ENCODE measurements around the gene STARD5.

Gene STARD5

GRCh38 chr15:81308260-81308659 lies 15.7 kb downstream of the STARD5 start:
- H3K9me3 ChIP-seq, result no peaks in the 10 kb centered on the region; the same call in 1 of the 2 replicates
- no peak overlapping the region for H3K4me3 ChIP-seq (ENCODE audit: low read depth, low read length)
- no peaks in the 10 kb centered on the region for H3K36me3 ChIP-seq
- no peaks in the 10 kb centered on the region for H3K4me1 ChIP-seq
- H3K27me3 ChIP-seq, result peaks cover 11% of the 10 kb centered on the region; the same call in 1 of the 2 replicates
- DNase-seq, result no peak
- TF ChIP-seq CTCF (IDR thresholded peaks at IDR 0.05; ENCODE audit: low read depth, low read length), result no peak

GRCh38 chr15:81304226-81304625 lies 19.7 kb downstream of the STARD5 start:
- peaks cover 17% of the 10 kb centered on the region for H3K27me3 ChIP-seq
- no peaks in the 10 kb centered on the region for H3K36me3 ChIP-seq
- TF ChIP-seq CTCF (IDR thresholded peaks at IDR 0.05; ENCODE audit: low read depth, low read length), result no peak
- no peak overlapping the region for H3K4me3 ChIP-seq (ENCODE audit: low read depth, low read length)
- H3K4me1 ChIP-seq, result no peaks in the 10 kb centered on the region
- H3K9me3 ChIP-seq, result no peaks in the 10 kb centered on the region; the same call in 1 of the 2 replicates
- no peak for DNase-seq

- no peak for DNase-seq
- TF ChIP-seq CTCF (IDR thresholded peaks at IDR 0.05; ENCODE audit: low read depth, low read length), result no peak
- H3K4me1 ChIP-seq, result no peaks in the 10 kb centered on the region
- H3K27me3 ChIP-seq, result peaks cover 17% of the 10 kb centered on the region
- H3K9me3 ChIP-seq, result no peaks in the 10 kb centered on the region; the same call in 1 of the 2 replicates
- H3K36me3 ChIP-seq, result no peaks in the 10 kb centered on the region
- H3K4me3 ChIP-seq (ENCODE audit: low read depth, low read length), result no peak overlapping the region
Observed at GRCh38 chr15:81303244-81304225, 20.4 kb downstream of the STARD5 start.

- H3K36me3 ChIP-seq, result no peaks in the 10 kb centered on the region
Observed at GRCh38 chr15:81302701-81303109, 21.2 kb downstream of the STARD5 start.

GRCh38 chr15:81301815-81302399 lies 22.0 kb downstream of the STARD5 start:
- Histone ChIP-seq H3K9me3 (no peaks in the 10 kb centered on the region; the same call in 1 of the 2 replicates), H3K27me3 (peaks cover 17% of the 10 kb centered on the region), H3K4me1 (no peaks in the 10 kb centered on the region), H3K4me3 (ENCODE audit: low read depth, low read length) (no peak overlapping the region), H3K36me3 (no peaks in the 10 kb centered on the region)
- no peak for TF ChIP-seq CTCF (IDR thresholded peaks at IDR 0.05; ENCODE audit: low read depth, low read length)
- no peak for DNase-seq

More at GRCh38 chr15:81302701-81303109, 21.2 kb downstream of the STARD5 start:
- Histone ChIP-seq H3K4me1 (no peaks in the 10 kb centered on the region), H3K9me3 (no peaks in the 10 kb centered on the region; the same call in 1 of the 2 replicates), H3K4me3 (ENCODE audit: low read depth, low read length) (no peak overlapping the region), H3K27me3 (peaks cover 17% of the 10 kb centered on the region)
- no peak for DNase-seq
- TF ChIP-seq CTCF (IDR thresholded peaks at IDR 0.05; ENCODE audit: low read depth, low read length), result no peak
